ES-I3 (cell line): Measurements from ENCODE around the gene ATP13A3.
"Not testable (repeated sequence)": the region's sequence is repeated elsewhere in the genome, so short reads cannot be mapped to it uniquely, and the experiment has no call there.

Source experiments
- H3K36me3 ChIP-seq: 2 replicates; pipeline ENCODE4 v1.6.1; 2013; ENCODE audit warnings: mild to moderate bottlenecking, low read length, control low read depth, moderate library complexity; ENCODE audit not compliant: insufficient read depth
- H3K4me1 ChIP-seq: 2 replicates; pipeline ENCODE4 v1.6.1; 2013; ENCODE audit warnings: mild to moderate bottlenecking, control low read depth, low read length; ENCODE audit not compliant: insufficient read depth
- H3K9ac ChIP-seq: 2 replicates; pipeline ENCODE4 v1.6.1; 2013; ENCODE audit warnings: low read depth, mild to moderate bottlenecking, low read length, moderate library complexity
- H3K9me3 ChIP-seq: 2 replicates; pipeline ENCODE4 v1.6.1; 2013; ENCODE audit warnings: mild to moderate bottlenecking, low read length, moderate library complexity; ENCODE audit not compliant: control insufficient read depth, insufficient read depth

Gene ATP13A3

DNA sequence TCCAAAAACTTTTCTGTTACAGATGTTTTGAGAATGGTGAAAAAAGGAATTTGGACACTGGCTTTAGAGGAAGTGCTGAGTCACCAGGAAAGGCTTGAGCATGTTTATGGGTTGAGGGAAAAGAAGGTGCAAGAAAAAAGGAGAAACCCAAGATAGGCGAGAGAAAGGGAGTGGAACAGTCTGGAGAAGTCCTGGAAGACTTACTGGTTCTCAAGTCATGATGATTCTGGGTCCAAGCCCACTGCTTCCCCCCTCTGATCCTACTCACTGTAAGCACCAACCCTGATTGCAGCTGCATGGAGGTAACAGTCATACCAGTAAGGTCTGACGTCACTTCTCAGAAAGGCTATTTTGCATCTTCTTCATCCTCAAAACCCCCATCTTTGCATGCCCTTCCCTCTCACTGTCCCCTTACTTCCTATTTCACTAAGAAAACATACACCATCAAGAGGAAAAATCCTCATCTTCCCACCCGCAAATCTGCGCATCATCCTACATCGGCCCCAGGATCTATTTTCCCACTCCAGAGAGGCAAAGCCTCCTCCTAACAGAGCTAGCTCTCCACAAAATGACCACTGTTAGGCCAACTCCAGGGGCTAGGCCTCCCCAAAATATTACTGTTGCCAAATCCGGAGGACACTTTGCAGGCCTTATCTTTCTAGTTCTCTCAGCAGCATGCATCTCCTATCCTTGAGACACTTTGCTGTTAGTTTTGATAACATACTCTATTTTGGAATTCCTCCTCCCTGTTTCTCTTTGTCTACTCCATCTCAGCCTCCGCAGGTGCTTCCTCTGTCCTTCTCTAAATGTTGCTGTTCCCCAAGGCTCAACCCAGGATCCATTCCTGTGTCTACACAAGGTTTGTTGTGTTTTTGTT is 3.2 kb upstream of the ATP13A3 start:
- peaks cover 4% of the 10 kb centered on the region; the same call in 1 of the 2 replicates for H3K4me1 ChIP-seq
- H3K36me3 ChIP-seq, result no peaks in the 10 kb centered on the region
- no peak overlapping the region for H3K9ac ChIP-seq
- no peaks in the 10 kb centered on the region for H3K9me3 ChIP-seq

DNA sequence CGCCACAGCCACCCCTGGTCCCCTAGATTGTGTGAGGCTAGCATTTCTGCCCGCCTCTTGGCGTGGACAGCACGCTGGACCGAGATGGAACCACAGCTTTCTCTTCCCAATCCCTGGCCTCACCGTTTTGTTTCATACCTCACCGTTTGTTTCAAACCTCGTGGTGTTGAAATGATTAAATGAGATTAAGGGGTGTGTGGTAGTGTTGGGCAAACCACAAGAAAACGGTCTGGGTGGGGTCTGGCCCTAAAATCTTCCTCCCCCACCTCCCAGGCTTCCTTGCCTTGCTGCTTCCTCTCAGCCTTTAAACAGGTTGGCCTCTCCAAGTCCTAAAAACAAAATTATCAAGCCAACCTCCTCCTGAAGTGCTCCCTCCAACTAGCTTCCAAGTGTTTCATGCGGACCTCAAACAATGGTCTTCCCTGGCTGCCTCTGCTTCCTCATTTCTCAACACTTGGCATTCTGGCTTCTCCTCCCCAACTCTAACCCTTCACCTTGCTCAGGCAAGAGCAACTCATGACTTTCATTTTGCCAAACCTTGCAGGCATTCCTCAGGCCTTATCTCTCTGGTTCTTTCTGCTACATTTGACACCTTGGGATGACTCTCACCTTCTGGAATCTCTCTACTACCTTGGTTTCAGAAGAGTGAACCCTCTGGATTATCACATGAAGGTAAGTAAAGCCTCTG is 1.4 kb upstream of the ATP13A3 start:
- H3K4me1 ChIP-seq, result peaks cover 4% of the 10 kb centered on the region; the same call in 1 of the 2 replicates
- H3K9me3 ChIP-seq, result no peaks in the 10 kb centered on the region
- peak overlapping the region; percentile 63; the same call in 1 of the 2 replicates for H3K9ac ChIP-seq
- no peaks in the 10 kb centered on the region for H3K36me3 ChIP-seq

DNA sequence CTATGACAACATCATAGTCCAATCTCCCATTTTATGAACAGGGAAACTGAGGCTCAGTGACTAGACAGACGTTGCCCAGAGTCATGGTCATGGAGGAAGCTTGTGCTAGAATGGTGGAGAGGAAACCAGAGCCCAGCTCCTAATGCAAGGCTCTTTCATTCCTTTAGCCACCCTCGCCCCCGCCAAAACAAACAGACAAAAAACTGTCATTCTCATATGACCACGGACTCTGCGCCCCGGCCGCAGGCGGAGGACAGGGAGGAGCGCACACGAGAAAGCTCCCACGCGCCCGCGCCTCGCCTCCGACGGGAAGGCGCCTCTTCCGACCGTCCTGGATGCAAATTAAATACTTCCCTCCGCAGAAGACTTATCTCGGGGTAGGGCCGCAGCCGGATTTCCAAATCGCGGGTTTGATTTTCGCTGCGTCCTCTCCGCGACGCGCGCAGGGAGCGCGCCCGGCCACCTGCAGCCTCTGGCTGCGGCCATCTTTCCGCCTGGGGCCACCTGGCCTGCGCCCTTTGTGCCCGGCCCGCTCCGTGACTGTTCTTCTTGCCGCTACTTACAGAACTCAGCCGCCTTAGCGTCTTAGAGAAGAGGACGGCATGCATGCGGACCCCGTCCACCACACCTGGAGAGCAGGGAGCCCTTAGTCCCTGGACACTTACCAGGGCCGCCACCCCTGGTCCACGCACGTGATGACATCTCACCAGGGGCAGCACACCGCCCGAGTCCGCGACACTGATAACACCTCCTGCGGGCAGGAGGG is 670 bp upstream of the ATP13A3 start:
- H3K4me1 ChIP-seq, result peaks cover 4% of the 10 kb centered on the region; the same call in 1 of the 2 replicates
- H3K9ac ChIP-seq, result peak overlapping the region; percentile 63
- H3K9me3 ChIP-seq, result no peaks in the 10 kb centered on the region
- no peaks in the 10 kb centered on the region for H3K36me3 ChIP-seq

DNA sequence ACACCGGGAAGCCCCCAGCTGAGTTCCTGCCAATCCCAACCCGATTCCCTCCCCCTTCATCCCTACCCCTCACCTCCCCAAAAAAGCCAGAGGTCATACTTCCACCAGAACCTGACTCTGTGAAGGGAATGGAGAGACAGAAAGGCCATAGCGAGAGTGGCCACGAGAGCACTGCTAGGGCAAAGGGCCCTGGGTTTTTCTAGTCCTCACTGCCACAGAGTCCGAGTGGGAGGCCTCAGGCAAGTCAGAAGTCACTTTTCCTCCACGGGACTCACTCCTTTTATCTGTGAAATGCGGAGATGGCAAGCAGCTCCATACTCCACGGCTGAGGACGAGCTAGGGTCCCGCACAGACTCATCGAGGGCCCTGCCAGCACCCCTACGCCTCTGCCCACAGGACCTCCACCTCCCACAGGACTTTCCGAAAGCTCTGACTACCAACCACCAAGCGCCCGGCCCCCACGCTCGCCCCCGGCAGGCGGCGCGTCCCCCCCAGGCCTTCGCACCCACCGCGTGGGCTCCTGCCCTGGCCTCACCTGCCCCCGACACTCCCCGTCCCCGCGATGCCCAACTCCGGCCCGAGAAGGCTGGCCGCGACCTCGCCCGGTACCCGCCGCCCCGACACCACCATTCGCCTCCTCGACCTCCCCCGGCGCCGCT is 792 bp downstream of the ATP13A3 start:
- peak overlapping the region; percentile 78 for H3K9ac ChIP-seq
- H3K4me1 ChIP-seq, result peaks cover 4% of the 10 kb centered on the region; the same call in 1 of the 2 replicates
- H3K9me3 ChIP-seq, result no peaks in the 10 kb centered on the region
- no peaks in the 10 kb centered on the region for H3K36me3 ChIP-seq

DNA sequence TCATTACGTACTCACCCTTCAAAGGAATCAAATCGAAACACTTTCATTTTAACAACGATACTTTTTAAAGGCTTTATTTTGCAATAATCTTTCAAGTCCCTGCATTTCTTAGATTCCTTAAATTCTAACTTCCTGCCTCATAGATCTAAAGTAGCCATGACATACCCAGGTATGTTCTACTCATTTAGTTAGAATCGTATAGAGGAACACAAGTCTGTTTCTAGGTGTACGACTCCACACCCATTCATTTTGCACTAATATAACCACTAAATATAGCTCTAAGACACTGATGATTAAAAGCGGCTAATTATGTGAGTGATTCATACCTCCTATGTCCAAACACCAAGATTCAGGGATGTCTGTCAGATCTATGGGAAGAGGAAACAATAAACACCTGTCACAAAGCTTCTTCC is 1.3 kb downstream of the ATP13A3 start:
- Histone ChIP-seq H3K4me1 (peaks cover 4% of the 10 kb centered on the region; the same call in 1 of the 2 replicates), H3K36me3 (no peaks in the 10 kb centered on the region), H3K9ac (peak overlapping the region; percentile 78), H3K9me3 (no peaks in the 10 kb centered on the region)

DNA sequence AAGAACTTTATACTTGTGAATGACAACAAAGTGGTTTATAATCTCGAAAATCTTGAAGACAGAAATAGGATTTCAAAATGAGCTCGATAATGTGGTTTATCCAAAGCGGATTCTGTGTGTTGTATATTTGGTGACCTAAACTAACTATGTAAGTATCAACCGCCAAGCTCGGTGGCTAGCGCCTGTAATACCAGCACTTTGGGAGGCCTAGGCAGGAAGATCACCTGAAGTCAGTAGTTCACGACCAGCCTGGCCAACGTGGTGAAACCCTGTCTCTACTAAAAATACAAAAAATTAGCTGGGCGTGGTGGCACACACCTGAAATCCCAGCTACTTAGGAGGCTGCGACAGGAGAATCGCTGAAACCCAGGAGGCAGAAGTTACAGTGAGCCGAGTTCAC is 2.2 kb downstream of the ATP13A3 start:
- Histone ChIP-seq H3K36me3 (no peaks in the 10 kb centered on the region), H3K9me3 (no peaks in the 10 kb centered on the region), H3K9ac (no peak overlapping the region), H3K4me1 (peaks cover under 1% of the 10 kb centered on the region; the same call in 1 of the 2 replicates)

DNA sequence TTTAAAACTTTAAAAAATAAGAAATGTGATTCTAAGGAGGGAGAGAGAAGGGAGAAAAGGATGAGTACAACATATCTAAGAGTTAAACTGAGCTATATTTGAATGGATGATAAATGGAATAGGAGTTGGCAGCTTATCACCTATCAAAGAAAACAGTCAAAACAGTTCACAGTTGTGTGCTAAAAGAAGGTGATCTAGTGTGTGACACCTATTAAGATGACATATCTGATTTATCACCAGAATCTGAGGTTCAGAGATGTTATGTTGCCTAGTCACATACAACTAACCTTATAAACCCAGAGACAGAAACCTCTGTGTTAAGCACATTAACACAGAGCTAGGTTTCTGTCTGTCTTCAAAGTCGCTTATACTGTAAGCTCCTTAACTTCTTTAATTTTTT is 3.0 kb downstream of the ATP13A3 start:
- Histone ChIP-seq H3K36me3 (no peaks in the 10 kb centered on the region), H3K9me3 (no peaks in the 10 kb centered on the region), H3K9ac (no peak overlapping the region), H3K4me1 (no peaks in the 10 kb centered on the region)

DNA sequence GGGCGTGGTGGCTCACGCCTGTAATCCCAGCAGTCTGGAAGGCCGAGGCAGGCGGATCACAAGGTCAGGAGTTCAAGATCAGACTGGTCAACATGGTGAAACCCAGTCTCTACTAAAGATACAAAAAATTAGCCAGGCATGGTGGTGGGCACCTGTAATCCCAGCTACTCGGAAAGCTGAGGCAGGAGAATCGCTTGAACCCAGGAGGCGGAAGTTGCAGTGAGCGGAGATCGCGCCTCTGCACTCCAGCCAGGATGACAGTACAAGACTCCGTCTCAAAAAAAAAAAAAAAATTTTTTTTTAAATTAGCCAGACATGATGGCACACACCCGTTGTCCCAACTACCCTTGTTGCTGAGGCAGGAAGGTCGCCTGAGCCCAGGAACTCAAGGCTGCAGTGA is 4.0 kb downstream of the ATP13A3 start:
- H3K9ac ChIP-seq, H3K9me3 ChIP-seq, H3K36me3 ChIP-seq, H3K4me1 ChIP-seq: not testable (repeated sequence)

DNA sequence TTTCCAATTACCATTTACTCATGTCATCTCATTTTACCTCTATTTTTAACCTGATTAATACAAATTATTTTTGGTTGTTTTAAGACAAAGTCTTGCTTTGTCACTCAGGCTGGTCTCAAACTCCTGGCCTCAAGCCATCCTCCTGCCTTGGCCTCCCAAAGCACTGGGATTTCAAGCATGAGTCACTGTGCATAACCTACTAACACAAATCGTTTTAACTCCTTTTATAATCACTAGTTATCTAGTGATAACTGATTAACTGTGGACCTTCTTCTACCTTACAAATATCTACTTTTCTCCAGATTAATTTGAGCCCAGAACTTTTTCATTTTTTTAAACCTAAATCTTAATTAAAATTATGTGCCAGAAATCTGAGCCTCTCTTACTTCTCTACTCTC is 4.6 kb downstream of the ATP13A3 start:
- Histone ChIP-seq H3K9ac (no peak overlapping the region), H3K36me3 (no peaks in the 10 kb centered on the region), H3K4me1 (no peaks in the 10 kb centered on the region), H3K9me3 (no peaks in the 10 kb centered on the region)

DNA sequence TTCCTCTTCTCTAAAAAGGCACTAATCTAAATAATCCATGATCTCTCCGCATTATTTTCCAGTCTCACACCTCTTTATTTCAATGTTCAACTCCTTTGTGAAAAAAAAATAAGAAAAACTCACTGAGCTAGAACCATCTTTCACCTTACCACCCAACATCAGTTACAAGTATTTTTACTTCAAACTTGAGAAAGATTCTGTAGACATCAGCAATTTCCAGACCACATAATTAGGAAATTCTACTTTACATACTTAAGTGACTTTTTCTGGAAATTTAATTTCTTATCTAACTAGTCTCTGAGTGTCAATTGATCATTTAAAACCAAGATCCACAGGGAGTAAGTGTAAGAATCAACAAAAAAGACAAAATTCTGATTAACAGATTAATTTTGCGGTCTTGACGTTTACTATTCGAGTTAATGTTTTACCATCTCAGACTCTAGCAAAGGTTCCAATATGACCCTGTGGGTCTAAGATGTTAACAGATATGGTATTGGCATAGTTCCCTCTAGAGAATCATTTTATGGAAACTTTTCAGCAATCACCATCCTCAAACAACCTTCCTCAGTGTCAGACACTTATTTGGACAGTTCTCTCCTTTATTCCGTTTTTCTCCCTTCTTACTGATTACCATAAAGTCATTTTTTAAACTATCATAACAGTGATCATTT is 5.1 kb downstream of the ATP13A3 start:
- Histone ChIP-seq H3K36me3 (no peaks in the 10 kb centered on the region), H3K4me1 (no peaks in the 10 kb centered on the region), H3K9me3 (no peaks in the 10 kb centered on the region), H3K9ac (no peak overlapping the region)

DNA sequence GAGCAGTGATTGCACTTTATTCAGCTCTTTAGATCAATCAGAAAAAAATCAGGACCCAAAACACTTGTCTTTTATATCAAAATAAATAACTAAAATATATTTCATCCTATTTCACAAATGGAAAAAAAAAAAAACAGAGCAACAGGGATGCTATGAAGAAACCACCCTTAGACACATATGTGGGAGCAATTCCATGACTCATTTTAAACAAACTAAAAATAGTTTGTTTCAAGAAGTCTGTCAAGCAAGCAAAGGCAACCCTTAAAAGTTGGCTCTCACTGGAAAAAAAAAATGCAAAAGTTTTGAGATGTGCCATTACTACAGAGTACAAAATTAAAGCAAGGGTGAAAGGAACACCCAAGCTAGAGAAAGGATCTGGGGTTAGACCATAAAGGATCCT is 5.7 kb downstream of the ATP13A3 start:
- Histone ChIP-seq H3K36me3 (no peaks in the 10 kb centered on the region), H3K9me3 (no peaks in the 10 kb centered on the region), H3K9ac (no peak overlapping the region), H3K4me1 (no peaks in the 10 kb centered on the region)

DNA sequence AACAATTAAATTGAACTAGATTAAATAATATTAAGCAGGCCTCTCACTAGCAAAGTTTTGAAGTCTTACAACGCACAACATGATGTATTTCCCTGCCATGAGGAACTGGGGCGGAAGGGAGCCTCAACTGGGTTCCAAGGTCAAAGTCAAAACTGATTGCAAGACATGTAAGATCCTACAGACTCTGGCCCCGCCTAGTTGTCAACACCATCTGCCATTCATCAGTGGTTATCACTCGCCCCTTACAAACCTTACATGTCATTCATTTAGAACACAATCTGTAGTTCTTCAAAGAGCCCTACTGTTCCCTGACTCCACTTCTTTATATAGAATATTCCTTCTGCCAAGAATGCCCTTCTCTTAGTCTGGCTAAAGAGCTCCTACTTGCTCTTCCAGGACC is 10.0 kb downstream of the ATP13A3 start:
- Histone ChIP-seq H3K9me3 (no peaks in the 10 kb centered on the region), H3K4me1 (peaks cover 7% of the 10 kb centered on the region; the same call in 1 of the 2 replicates), H3K9ac (no peak overlapping the region), H3K36me3 (no peaks in the 10 kb centered on the region)

DNA sequence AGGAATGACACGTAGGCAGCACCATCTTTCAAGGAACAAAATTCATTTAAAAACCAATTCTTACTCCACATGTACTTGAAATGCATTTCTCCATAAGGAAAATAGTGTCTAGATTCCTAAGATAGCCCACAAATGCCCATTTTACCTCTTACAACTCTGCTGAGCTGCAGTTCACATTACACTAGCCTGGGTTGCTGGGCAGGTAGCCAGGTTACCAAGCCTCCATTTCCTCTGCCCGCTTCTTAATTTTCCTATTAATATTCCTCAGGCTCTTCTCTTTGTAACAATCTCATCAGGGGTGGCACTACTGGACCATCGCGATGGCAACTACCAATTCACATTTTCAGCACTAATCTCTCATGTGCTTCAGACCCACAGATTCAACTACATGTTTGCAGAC is 10.8 kb downstream of the ATP13A3 start:
- no peak overlapping the region for H3K9ac ChIP-seq
- H3K36me3 ChIP-seq, result no peaks in the 10 kb centered on the region
- peaks cover 10% of the 10 kb centered on the region; the same call in 1 of the 2 replicates for H3K4me1 ChIP-seq
- no peaks in the 10 kb centered on the region for H3K9me3 ChIP-seq
